ENCODE measurements around the gene UROC1.

DNA sequence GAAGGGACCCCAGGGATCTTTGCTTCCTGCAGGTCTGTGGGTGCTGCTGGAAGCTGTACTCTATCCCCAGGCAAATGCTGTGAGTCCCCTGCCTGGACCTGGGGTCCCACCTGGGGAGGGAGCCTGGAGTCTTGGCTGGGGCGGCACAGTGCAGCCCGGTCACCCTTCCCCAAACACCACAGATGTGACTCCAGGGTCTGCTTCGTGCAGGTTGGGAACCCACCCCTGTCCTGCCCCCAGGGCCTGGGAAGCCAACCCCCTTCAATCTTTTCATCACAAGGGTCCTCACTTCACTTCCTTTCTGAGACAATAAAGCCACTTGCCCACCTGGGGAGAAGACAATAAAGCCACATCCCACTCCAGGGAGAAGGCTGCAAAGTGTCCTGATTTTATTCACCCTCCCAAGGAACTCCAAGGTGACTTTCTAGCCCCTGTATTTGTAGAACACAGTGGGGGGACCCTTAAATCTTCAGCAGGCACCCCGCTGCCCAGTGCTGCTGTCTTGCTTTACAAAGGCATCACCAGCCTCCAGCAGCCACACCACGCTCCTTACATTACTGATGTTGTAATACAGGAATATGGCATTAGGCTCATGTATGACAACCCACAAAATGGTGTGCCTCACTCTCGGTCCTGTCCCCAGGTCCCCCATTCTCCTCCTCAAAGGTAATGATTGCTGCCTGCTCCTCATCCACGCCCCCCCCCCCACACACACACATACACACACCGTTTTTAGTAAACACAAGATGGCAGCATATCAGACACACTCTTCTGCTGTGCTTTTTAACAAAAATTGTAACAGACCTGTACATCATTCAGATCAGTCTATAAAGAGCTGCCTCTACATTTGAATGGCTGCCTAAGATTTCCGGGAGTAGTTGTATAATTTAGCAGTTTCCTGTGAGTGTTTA lies 31.2 kb upstream of the UROC1 start:
- TF ChIP-seq SP1 (IDR thresholded peaks at IDR 0.05) = no peak
- TF ChIP-seq BHLHE40 (IDR thresholded peaks at IDR 0.05; ENCODE audit: borderline replicate concordance) = no peak
- no peak for TF ChIP-seq FOXK2 (IDR thresholded peaks at IDR 0.05)
- no peak for TF ChIP-seq FOXM1 (IDR thresholded peaks at IDR 0.05; ENCODE audit: borderline replicate concordance)
- no peak for TF ChIP-seq LEF1 (IDR thresholded peaks at IDR 0.05; ENCODE audit: borderline replicate concordance)
- TF ChIP-seq ELF4 (IDR thresholded peaks at IDR 0.05) = no peak
- TF ChIP-seq SUZ12 (IDR thresholded peaks at IDR 0.05) = no peak
